HEK293T (cell line): ENCODE results near the gene CRNKL1.

Experiments
- BHLHE40 ChIP-seq: fragments of 450-650 bp; IDR thresholded peaks from 2 replicates; pipeline ENCODE4 v1.6.1; 2016; ENCODE audit warnings: mild to moderate bottlenecking, moderate library complexity, borderline replicate concordance
- CTBP1 ChIP-seq: fragments of 450-650 bp; IDR thresholded peaks from 2 replicates; pipeline ENCODE4 v1.6.1; 2016; ENCODE audit warnings: borderline replicate concordance
- ELF4 ChIP-seq: fragments of 450-650 bp; IDR thresholded peaks from 2 replicates; pipeline ENCODE4 v1.6.1; 2017; ENCODE audit warnings: antibody characterized with exemption
- FOXK2 ChIP-seq: fragments of 450-650 bp; IDR thresholded peaks from 2 replicates; pipeline ENCODE4 v1.6.1; 2016; ENCODE audit warnings: mild to moderate bottlenecking
- SP1 ChIP-seq: fragments of 450-650 bp; IDR thresholded peaks from 2 replicates; pipeline ENCODE4 v1.6.1; 2017
- TF ChIP-seq, protein P1 (sequence below): fragments of 450-650 bp; IDR thresholded peaks from 2 replicates; pipeline ENCODE4 v1.6.1; 2016

DNA sequence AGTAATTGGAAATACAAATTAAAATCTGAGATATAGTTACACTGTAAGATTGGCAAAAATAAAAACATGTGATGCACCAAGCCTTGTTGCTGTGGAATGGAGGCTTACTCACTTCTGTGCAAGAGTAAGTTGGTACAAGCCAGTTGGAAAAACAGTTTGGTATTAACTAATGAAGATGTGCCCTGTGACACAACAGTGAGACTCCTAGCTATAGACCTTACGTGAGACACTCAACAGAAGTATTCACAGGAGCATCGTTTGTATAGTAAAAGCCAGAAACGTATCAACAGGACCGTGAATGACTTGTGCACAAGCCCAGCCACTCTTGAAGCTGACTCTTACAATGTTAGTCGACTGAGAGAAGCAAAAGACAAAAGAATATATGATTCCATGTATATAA lies 20.5 kb downstream of the CRNKL1 start:
- TF ChIP-seq ELF4 = no peak
- no peak for TF ChIP-seq SP1
- no peak for TF ChIP-seq CTBP1
- no peak for TF ChIP-seq BHLHE40
- TF ChIP-seq, protein P1, sequence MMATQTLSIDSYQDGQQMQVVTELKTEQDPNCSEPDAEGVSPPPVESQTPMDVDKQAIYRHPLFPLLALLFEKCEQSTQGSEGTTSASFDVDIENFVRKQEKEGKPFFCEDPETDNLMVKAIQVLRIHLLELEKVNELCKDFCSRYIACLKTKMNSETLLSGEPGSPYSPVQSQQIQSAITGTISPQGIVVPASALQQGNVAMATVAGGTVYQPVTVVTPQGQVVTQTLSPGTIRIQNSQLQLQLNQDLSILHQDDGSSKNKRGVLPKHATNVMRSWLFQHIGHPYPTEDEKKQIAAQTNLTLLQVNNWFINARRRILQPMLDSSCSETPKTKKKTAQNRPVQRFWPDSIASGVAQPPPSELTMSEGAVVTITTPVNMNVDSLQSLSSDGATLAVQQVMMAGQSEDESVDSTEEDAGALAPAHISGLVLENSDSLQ = no peak
- no peak for TF ChIP-seq FOXK2
